Stimulated activated memory B cell treated with anti-CD40 and anti-IgM and Interleukin-4, amounts not matched to agents 10 μg/mL and 1 μg/mL and 100 μg/mL, for 72 hours (primary cell): ENCODE results near the gene ARHGAP24.
"Not testable (repeated sequence)": the region's sequence is repeated elsewhere in the genome, so short reads cannot be mapped to it uniquely, and the experiment has no call there.

ENCODE experiments used
- ATAC-seq: fragments of 150-1000 bp; cut with Tn5 transposase; 2 replicates; pipeline ENCODE4 v1.10.0; 2021
- H3K27ac Mint-ChIP-seq: one replicate; pipeline ENCODE4 v1.8.0; 2022; ENCODE audit warnings: mild to moderate bottlenecking, mixed read lengths
- H3K27me3 Mint-ChIP-seq: one replicate; pipeline ENCODE4 v1.8.0; 2022; ENCODE audit warnings: mixed read lengths
- H3K36me3 Mint-ChIP-seq: one replicate; pipeline ENCODE4 v1.8.0; 2022; ENCODE audit warnings: mixed read lengths
- H3K4me1 Mint-ChIP-seq: one replicate; pipeline ENCODE4 v1.8.0; 2022; ENCODE audit warnings: mixed read lengths
- H3K4me3 Mint-ChIP-seq: one replicate; pipeline ENCODE4 v1.8.0; 2022; ENCODE audit warnings: mild to moderate bottlenecking, moderate library complexity, mixed read lengths
- H3K9me3 Mint-ChIP-seq: one replicate; pipeline ENCODE4 v1.8.0; 2022; ENCODE audit warnings: mixed read lengths

Gene ARHGAP24

GRCh38 chr4:86006057-86006456 is 531.1 kb downstream of the ARHGAP24 start:
- no peak for ATAC-seq
- no peaks in the 10 kb centered on the region for H3K9me3 Mint-ChIP-seq
- no peaks in the 10 kb centered on the region for H3K27me3 Mint-ChIP-seq

GRCh38 chr4:86007042-86007441 is 532.1 kb downstream of the ARHGAP24 start:
- ATAC-seq: no peak
- Mint-ChIP-seq H3K36me3 (peaks cover 17% of the 10 kb centered on the region), H3K4me3 (no peak overlapping the region), H3K27ac (no peak overlapping the region), H3K27me3 (no peaks in the 10 kb centered on the region), H3K9me3 (no peaks in the 10 kb centered on the region), H3K4me1 (no peaks in the 10 kb centered on the region)

More at GRCh38 chr4:86006057-86006456, 531.1 kb downstream of the ARHGAP24 start:
- H3K4me3 Mint-ChIP-seq: no peak overlapping the region
- H3K27ac Mint-ChIP-seq: no peak overlapping the region
- no peaks in the 10 kb centered on the region for H3K4me1 Mint-ChIP-seq
- peaks cover 26% of the 10 kb centered on the region for H3K36me3 Mint-ChIP-seq

GRCh38 chr4:86011117-86011516 is 536.2 kb downstream of the ARHGAP24 start:
- no peaks in the 10 kb centered on the region for H3K9me3 Mint-ChIP-seq
- no peaks in the 10 kb centered on the region for H3K36me3 Mint-ChIP-seq
- H3K27ac Mint-ChIP-seq: no peak overlapping the region
- no peak for ATAC-seq
- peaks cover 12% of the 10 kb centered on the region for H3K4me1 Mint-ChIP-seq
- H3K27me3 Mint-ChIP-seq: no peaks in the 10 kb centered on the region
- H3K4me3 Mint-ChIP-seq: no peak overlapping the region

GRCh38 chr4:86013621-86014020 is 538.7 kb downstream of the ARHGAP24 start:
- Mint-ChIP-seq H3K4me3 (no peak overlapping the region), H3K4me1 (peaks cover 12% of the 10 kb centered on the region), H3K27ac (no peak overlapping the region), H3K9me3 (no peaks in the 10 kb centered on the region), H3K27me3 (no peaks in the 10 kb centered on the region), H3K36me3 (no peaks in the 10 kb centered on the region)
- no peak for ATAC-seq

- no peaks in the 10 kb centered on the region for H3K9me3 Mint-ChIP-seq
- no peaks in the 10 kb centered on the region for H3K36me3 Mint-ChIP-seq
- peak overlapping the region; percentile 73 for H3K27ac Mint-ChIP-seq
- H3K27me3 Mint-ChIP-seq: no peaks in the 10 kb centered on the region
- peaks cover 12% of the 10 kb centered on the region for H3K4me1 Mint-ChIP-seq
- peak overlapping the region; percentile 71 for H3K4me3 Mint-ChIP-seq
- ATAC-seq: peak; percentile 76
These were observed 539.6 kb downstream of the ARHGAP24 start for GRCh38 chr4:86014599-86014998.

- no peak for ATAC-seq
- Mint-ChIP-seq H3K4me3 (no peak overlapping the region), H3K9me3 (no peaks in the 10 kb centered on the region), H3K4me1 (peaks cover 12% of the 10 kb centered on the region), H3K27ac (no peak overlapping the region), H3K36me3 (no peaks in the 10 kb centered on the region), H3K27me3 (no peaks in the 10 kb centered on the region)
These were observed 540.7 kb downstream of the ARHGAP24 start for GRCh38 chr4:86015412-86016350.

GRCh38 chr4:86019362-86019761 is 544.4 kb downstream of the ARHGAP24 start:
- H3K27me3 Mint-ChIP-seq: no peaks in the 10 kb centered on the region
- no peak overlapping the region for H3K4me3 Mint-ChIP-seq
- no peak overlapping the region for H3K27ac Mint-ChIP-seq
- H3K4me1 Mint-ChIP-seq: peaks cover 12% of the 10 kb centered on the region
- no peaks in the 10 kb centered on the region for H3K9me3 Mint-ChIP-seq
- no peak for ATAC-seq
- H3K36me3 Mint-ChIP-seq: no peaks in the 10 kb centered on the region

GRCh38 chr4:86019906-86020305 is 545.0 kb downstream of the ARHGAP24 start:
- Mint-ChIP-seq H3K36me3 (no peaks in the 10 kb centered on the region), H3K27ac (no peak overlapping the region), H3K27me3 (no peaks in the 10 kb centered on the region), H3K4me1 (peaks cover 11% of the 10 kb centered on the region), H3K9me3 (no peaks in the 10 kb centered on the region), H3K4me3 (no peak overlapping the region)
- no peak for ATAC-seq

- H3K4me3 Mint-ChIP-seq, H3K4me1 Mint-ChIP-seq, H3K36me3 Mint-ChIP-seq, H3K9me3 Mint-ChIP-seq, H3K27ac Mint-ChIP-seq, ATAC-seq, H3K27me3 Mint-ChIP-seq: not testable (repeated sequence)
These were observed 546.7 kb downstream of the ARHGAP24 start for GRCh38 chr4:86021671-86022070.

- no peaks in the 10 kb centered on the region for H3K36me3 Mint-ChIP-seq
- no peak for ATAC-seq
- H3K27me3 Mint-ChIP-seq: peaks cover 15% of the 10 kb centered on the region
- H3K9me3 Mint-ChIP-seq: no peaks in the 10 kb centered on the region
- H3K4me3 Mint-ChIP-seq: no peak overlapping the region
- H3K4me1 Mint-ChIP-seq: peaks cover 6% of the 10 kb centered on the region
- no peak overlapping the region for H3K27ac Mint-ChIP-seq
These were observed 551.8 kb downstream of the ARHGAP24 start for GRCh38 chr4:86026720-86027119.

- no peak overlapping the region for H3K4me3 Mint-ChIP-seq
- H3K4me1 Mint-ChIP-seq: peaks cover 5% of the 10 kb centered on the region
- no peak overlapping the region for H3K27ac Mint-ChIP-seq
- no peaks in the 10 kb centered on the region for H3K36me3 Mint-ChIP-seq
- H3K27me3 Mint-ChIP-seq: peaks cover 56% of the 10 kb centered on the region
- ATAC-seq: no peak
- no peaks in the 10 kb centered on the region for H3K9me3 Mint-ChIP-seq
These were observed 557.0 kb downstream of the ARHGAP24 start for GRCh38 chr4:86031927-86032326.

- H3K27me3 Mint-ChIP-seq: peaks cover 56% of the 10 kb centered on the region
- H3K27ac Mint-ChIP-seq: no peak overlapping the region
- H3K4me3 Mint-ChIP-seq: no peak overlapping the region
- H3K9me3 Mint-ChIP-seq: no peaks in the 10 kb centered on the region
- no peaks in the 10 kb centered on the region for H3K36me3 Mint-ChIP-seq
- peaks cover 5% of the 10 kb centered on the region for H3K4me1 Mint-ChIP-seq
- ATAC-seq: no peak
These were observed 557.6 kb downstream of the ARHGAP24 start for GRCh38 chr4:86032476-86033022.

- peaks cover 5% of the 10 kb centered on the region for H3K4me1 Mint-ChIP-seq
- H3K36me3 Mint-ChIP-seq: no peaks in the 10 kb centered on the region
- no peak overlapping the region for H3K27ac Mint-ChIP-seq
- H3K4me3 Mint-ChIP-seq: no peak overlapping the region
- ATAC-seq: no peak
- peaks cover 56% of the 10 kb centered on the region for H3K27me3 Mint-ChIP-seq
- no peaks in the 10 kb centered on the region for H3K9me3 Mint-ChIP-seq
These were observed 558.2 kb downstream of the ARHGAP24 start for GRCh38 chr4:86033171-86033570.

- Mint-ChIP-seq H3K4me3 (no peak overlapping the region), H3K4me1 (peaks cover 5% of the 10 kb centered on the region), H3K27me3 (peaks cover 56% of the 10 kb centered on the region), H3K36me3 (no peaks in the 10 kb centered on the region), H3K27ac (no peak overlapping the region), H3K9me3 (no peaks in the 10 kb centered on the region)
- no peak for ATAC-seq
These were observed 559.7 kb downstream of the ARHGAP24 start for GRCh38 chr4:86034616-86035015.

GRCh38 chr4:86035688-86036087 is 560.7 kb downstream of the ARHGAP24 start:
- Mint-ChIP-seq H3K27me3 (peaks cover 51% of the 10 kb centered on the region), H3K4me1 (peaks cover 5% of the 10 kb centered on the region), H3K4me3 (no peak overlapping the region), H3K9me3 (no peaks in the 10 kb centered on the region), H3K36me3 (no peaks in the 10 kb centered on the region), H3K27ac (no peak overlapping the region)
- no peak for ATAC-seq

GRCh38 chr4:86036736-86037135 is 561.8 kb downstream of the ARHGAP24 start:
- Mint-ChIP-seq H3K27me3 (peaks cover 40% of the 10 kb centered on the region), H3K4me3 (no peak overlapping the region), H3K9me3 (no peaks in the 10 kb centered on the region), H3K36me3 (no peaks in the 10 kb centered on the region), H3K4me1 (peaks cover 5% of the 10 kb centered on the region), H3K27ac (no peak overlapping the region)
- no peak for ATAC-seq
